ENCODE data around the gene IFNLR1.

The IFNLR1 gene

DNA sequence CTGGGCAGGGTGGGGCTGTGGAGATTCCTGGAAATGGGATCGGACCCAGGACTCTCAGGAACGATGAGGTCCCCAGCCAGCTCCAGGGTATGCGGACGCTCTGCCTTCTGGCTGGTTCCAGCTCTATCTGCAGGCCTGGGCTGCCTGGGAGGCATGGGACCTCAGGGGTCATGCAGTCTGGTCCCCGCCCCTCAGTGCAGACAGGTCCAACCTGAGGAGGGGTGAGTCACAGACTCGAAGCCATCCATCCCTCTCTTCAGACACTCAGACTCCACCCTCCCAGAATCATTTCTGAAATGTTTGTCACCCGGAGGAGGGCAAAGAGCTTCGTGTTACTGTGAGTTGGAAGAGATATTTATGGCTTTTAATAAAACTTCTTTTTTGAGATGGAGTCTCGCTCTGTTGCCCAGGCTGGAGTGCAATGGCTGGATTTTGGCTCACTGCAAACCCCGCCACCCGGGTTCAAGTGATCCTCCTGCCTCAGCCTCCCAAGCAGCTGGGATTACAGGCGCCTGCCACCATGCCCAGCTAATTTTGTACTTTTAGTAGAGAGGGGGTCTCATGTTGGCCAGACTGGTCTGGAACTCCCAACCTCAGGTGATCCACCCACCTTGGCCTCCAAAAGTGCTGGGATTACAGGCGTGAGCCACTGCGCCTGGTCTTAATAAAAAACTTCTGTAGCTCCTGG is 69.2 kb downstream of the IFNLR1 start:
- no peaks in the 10 kb centered on the region for H3K36me3 ChIP-seq (ENCODE audit: low read depth)
- DNase-seq (ENCODE audit: low spot score), result no peak
- H3K27ac ChIP-seq (ENCODE audit: poor library complexity, severe bottlenecking), result peak overlapping the region; percentile 10
- no peak for TF ChIP-seq CTCF (IDR thresholded peaks at IDR 0.05; ENCODE audit: poor library complexity, severe bottlenecking)
- no peaks in the 10 kb centered on the region for H3K27me3 ChIP-seq (ENCODE audit: insufficient read depth, poor library complexity, severe bottlenecking)
- H3K4me1 ChIP-seq (ENCODE audit: insufficient read depth, poor library complexity, severe bottlenecking), result peaks cover 21% of the 10 kb centered on the region
- H3K4me3 ChIP-seq (ENCODE audit: severe bottlenecking), result no peak overlapping the region
- ATAC-seq (ENCODE audit: low read depth), result peak; percentile 84
- no peaks in the 10 kb centered on the region for H3K9me3 ChIP-seq (ENCODE audit: severe bottlenecking)

GRCh38 chr1:24117132-24117531 is 70.0 kb downstream of the IFNLR1 start:
- no peak for DNase-seq (ENCODE audit: low spot score)
- no peak for TF ChIP-seq CTCF (IDR thresholded peaks at IDR 0.05; ENCODE audit: poor library complexity, severe bottlenecking)
- Histone ChIP-seq H3K27ac (ENCODE audit: poor library complexity, severe bottlenecking) (peak overlapping the region; percentile 10), H3K27me3 (ENCODE audit: insufficient read depth, poor library complexity, severe bottlenecking) (no peaks in the 10 kb centered on the region), H3K36me3 (ENCODE audit: low read depth) (no peaks in the 10 kb centered on the region), H3K4me1 (ENCODE audit: insufficient read depth, poor library complexity, severe bottlenecking) (peaks cover 21% of the 10 kb centered on the region), H3K9me3 (ENCODE audit: severe bottlenecking) (no peaks in the 10 kb centered on the region), H3K4me3 (ENCODE audit: severe bottlenecking) (no peak overlapping the region)
- ATAC-seq (ENCODE audit: low read depth), result no peak

- no peaks in the 10 kb centered on the region for H3K36me3 ChIP-seq (ENCODE audit: low read depth)
- H3K27me3 ChIP-seq (ENCODE audit: insufficient read depth, poor library complexity, severe bottlenecking), result no peaks in the 10 kb centered on the region
- DNase-seq (ENCODE audit: low spot score) (no peak), ATAC-seq (ENCODE audit: low read depth) (no peak)
- H3K4me1 ChIP-seq (ENCODE audit: insufficient read depth, poor library complexity, severe bottlenecking), result peaks cover 22% of the 10 kb centered on the region
- no peaks in the 10 kb centered on the region for H3K9me3 ChIP-seq (ENCODE audit: severe bottlenecking)
- H3K27ac ChIP-seq (ENCODE audit: poor library complexity, severe bottlenecking), result no peak overlapping the region
- no peak for TF ChIP-seq CTCF (IDR thresholded peaks at IDR 0.05; ENCODE audit: poor library complexity, severe bottlenecking)
- no peak overlapping the region for H3K4me3 ChIP-seq (ENCODE audit: severe bottlenecking)
Observed at GRCh38 chr1:24114753-24115152, 72.3 kb downstream of the IFNLR1 start.

DNA sequence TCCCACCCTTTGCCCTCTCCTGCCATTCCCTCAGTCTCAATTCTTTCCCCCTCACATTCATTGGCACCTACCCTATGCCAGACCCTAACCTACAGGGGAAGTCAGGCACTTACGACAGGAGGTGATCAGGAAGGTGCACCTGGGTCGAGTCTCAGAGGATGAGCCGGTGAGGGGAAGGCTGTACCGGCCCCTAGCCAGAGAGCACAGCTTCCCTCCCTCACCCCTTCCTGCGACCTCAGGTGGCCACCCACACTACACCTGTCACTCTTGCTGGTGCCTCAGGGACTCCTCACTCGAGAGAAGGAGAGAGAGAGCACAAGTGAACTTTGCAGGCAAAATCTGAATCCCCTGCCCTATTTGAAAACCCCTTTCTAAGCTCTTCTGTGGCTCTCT is 73.5 kb downstream of the IFNLR1 start:
- H3K27me3 ChIP-seq (ENCODE audit: insufficient read depth, poor library complexity, severe bottlenecking), result no peaks in the 10 kb centered on the region
- TF ChIP-seq CTCF (IDR thresholded peaks at IDR 0.05; ENCODE audit: poor library complexity, severe bottlenecking), result no peak
- ATAC-seq (ENCODE audit: low read depth) (no peak), DNase-seq (ENCODE audit: low spot score) (no peak)
- H3K36me3 ChIP-seq (ENCODE audit: low read depth), result no peaks in the 10 kb centered on the region
- H3K4me1 ChIP-seq (ENCODE audit: insufficient read depth, poor library complexity, severe bottlenecking), result peaks cover 24% of the 10 kb centered on the region
- no peak overlapping the region for H3K4me3 ChIP-seq (ENCODE audit: severe bottlenecking)
- no peak overlapping the region for H3K27ac ChIP-seq (ENCODE audit: poor library complexity, severe bottlenecking)
- no peaks in the 10 kb centered on the region for H3K9me3 ChIP-seq (ENCODE audit: severe bottlenecking)

DNA sequence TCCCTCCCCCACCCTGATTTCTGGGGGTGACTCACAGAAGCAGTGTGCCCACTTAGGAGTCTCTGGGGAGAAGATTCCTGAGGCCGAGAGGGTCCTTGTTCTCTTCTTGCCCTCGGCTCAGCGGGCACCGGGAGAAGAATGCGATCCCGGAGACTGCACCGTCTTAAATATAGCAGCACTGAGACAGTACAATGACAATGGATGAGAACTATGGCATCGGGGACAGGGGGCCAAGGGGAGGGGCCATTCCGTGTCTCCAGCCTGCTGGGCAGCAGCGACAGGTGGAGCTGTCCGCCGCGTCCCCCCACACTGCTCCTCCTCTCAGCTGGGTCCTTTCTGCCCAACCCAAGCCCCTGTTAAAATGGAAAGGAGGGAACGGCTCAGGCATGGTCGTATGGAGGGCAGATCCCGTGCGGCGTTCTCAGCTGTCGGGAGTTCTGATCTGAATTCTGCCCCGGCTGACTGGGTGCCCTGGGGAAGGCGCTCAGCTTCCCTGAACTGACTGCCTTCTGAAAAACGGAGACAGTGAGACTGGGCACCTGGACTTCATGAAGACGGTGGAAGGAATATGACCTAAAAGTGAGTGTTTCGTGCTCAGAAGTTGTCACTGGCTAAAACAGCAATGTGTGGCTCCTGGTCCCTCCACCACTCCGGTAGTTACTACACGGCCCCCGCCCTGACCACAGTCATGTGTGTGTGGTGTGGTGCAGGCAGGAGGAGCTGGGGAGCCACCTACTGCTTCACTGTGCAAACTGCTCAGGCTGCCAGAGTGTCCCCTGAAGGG is 74.9 kb downstream of the IFNLR1 start, which contains the start of gene MYOM3:
Gene MYOM3 (minus strand): TSS at position 140 of the 784 bp plus-strand sequence. CDS start 3,499 bp downstream, outside the sequence.
- Histone ChIP-seq H3K36me3 (ENCODE audit: low read depth) (no peaks in the 10 kb centered on the region), H3K4me1 (ENCODE audit: insufficient read depth, poor library complexity, severe bottlenecking) (peaks cover 23% of the 10 kb centered on the region), H3K27ac (ENCODE audit: poor library complexity, severe bottlenecking) (peak within 1 kb of the TSS; percentile 14), H3K27me3 (ENCODE audit: insufficient read depth, poor library complexity, severe bottlenecking) (no peaks in the 10 kb centered on the region), H3K4me3 (ENCODE audit: severe bottlenecking) (no peak within 1 kb of the TSS), H3K9me3 (ENCODE audit: severe bottlenecking) (no peaks in the 10 kb centered on the region)
- DNase-seq (ENCODE audit: low spot score) (no peak), ATAC-seq (ENCODE audit: low read depth) (peak; percentile 83)
- TF ChIP-seq CTCF (IDR thresholded peaks at IDR 0.05; ENCODE audit: poor library complexity, severe bottlenecking), result peak; percentile 85

Data from RWPE2 (cell line).